Fibroblast of villous mesenchyme (primary cell): Measurements from ENCODE around the gene PIP5K1C. TPM values are rescaled to one million over a fixed set of nuclear protein-coding genes. Genes with fewer than 3 reads are reported as not detected.

Experiments
- DNase-seq: peaks from one replicate; pipeline ENCODE4 v3.0.0-alpha.2; 2010; ENCODE audit warnings: low read depth
- H3K4me3 ChIP-seq: 2 replicates; pipeline ENCODE4 v1.5.1; 2011; ENCODE audit warnings: low read depth, mild to moderate bottlenecking, low read length
- CTCF ChIP-seq: IDR thresholded peaks from 2 replicates; pipeline ENCODE4 v1.5.1; 2012; ENCODE audit warnings: low read depth, mild to moderate bottlenecking, low read length; ENCODE audit not compliant: insufficient read depth
- total RNA-seq: library from RNA; depleted of rRNA; stranded (reverse); fragments of >200 nt; gene quantifications from 2 replicates; pipeline ENCODE4 v1.2.3, GENCODE V29; 2012

The PIP5K1C gene
- 40.6 and 46.2 TPM in 2 replicates for total RNA-seq

DNA sequence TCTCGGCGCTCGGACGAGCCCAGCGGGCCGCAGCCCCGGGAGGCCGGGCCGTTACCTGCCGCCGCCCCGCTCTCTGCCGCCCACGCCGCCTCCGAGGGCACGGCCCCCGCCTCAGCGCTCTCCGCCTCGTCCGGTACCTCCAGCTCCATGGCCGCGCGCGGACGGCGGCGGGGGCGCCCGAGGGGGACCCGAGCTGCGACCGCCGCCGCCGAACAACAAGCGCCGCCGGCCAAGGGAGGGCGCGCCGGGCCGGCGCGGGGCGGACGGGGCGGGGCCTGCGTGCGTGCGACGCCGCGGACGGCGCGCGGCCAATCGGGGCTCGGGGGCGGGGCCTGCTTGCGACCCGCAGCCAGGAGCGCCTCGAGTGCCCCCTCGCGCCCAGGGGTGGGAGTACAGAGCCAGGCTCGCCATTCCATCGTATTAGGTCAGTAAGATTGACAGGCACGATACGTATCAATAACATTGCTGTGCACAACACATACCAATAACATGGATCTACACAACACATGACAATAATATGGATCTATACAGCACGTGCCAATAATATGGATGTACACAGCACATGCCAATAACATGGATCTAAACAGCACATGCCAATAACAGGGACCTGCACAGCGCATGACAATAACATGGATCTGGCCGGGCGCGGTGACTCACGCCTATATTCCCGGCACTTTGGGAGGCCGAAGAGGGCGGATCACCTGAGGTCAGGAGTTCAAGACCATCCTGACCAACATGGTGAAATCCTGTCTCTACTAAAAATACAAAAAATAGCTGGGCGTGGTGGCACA is at the start of gene PIP5K1C:
TSS of gene PIP5K1C (minus strand) at position 227 of the 791 bp plus-strand sequence. CDS start at position 149, 78 bp downstream.
- DNase-seq, result peak; percentile 83
- peak; percentile 76 for TF ChIP-seq CTCF
- H3K4me3 ChIP-seq, result peak within 1 kb of the TSS; percentile 78

DNA sequence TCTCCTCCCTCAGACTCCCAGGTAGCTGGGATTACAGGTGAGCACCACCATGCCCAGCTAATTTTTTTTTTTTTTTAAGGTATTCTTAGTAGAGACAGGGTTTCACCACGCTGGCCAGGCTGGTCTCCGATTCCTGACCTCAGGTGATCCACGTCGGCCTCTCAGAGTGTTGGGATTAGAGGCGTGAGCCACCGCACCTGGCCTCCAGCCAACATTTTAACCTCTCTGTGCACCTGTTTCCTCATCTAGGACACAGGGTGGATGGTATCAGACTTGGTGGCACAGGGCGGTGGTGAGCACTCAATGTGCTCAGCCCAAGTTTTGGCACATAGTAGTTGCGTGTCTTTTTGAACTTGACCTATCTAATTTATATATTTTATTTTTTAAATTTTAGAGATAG is 48.7 kb upstream of the PIP5K1C start:
- no peak for DNase-seq

GRCh38 chr19:3746371-3747056 is 46.2 kb upstream of the PIP5K1C start:
- no peak for DNase-seq
- no peak overlapping the region for H3K4me3 ChIP-seq
- TF ChIP-seq CTCF, result no peak

More for the DNA sequence above, 48.7 kb upstream of the PIP5K1C start:
- H3K4me3 ChIP-seq, result no peak overlapping the region
- TF ChIP-seq CTCF, result no peak

- no peak overlapping the region for H3K4me3 ChIP-seq
- TF ChIP-seq CTCF, result no peak
- no peak for DNase-seq
Measured at GRCh38 chr19:3745363-3746045, 45.2 kb upstream of the PIP5K1C start.

- TF ChIP-seq CTCF, result no peak
- H3K4me3 ChIP-seq, result no peak overlapping the region
- no peak for DNase-seq
Measured at GRCh38 chr19:3743486-3743885, 43.2 kb upstream of the PIP5K1C start.

- H3K4me3 ChIP-seq, result no peak overlapping the region
- DNase-seq, result no peak
- no peak for TF ChIP-seq CTCF
Measured at GRCh38 chr19:3740431-3740830, 40.2 kb upstream of the PIP5K1C start.
